ENCODE data around the gene ORM2.

GRCh38 chr9:114341152-114341830 is 11.6 kb downstream of the ORM2 start:
- TF ChIP-seq CTCF (IDR thresholded peaks at IDR 0.05) (no peak), POLR2A (IDR thresholded peaks at IDR 0.05) (no peak)
